Myocyte (in vitro differentiated cells): Measurements from ENCODE around the gene PTPRG. TPM values are rescaled to one million over a fixed set of nuclear protein-coding genes. Genes with fewer than 3 reads are reported as not detected.
A peak's percentile ranks its signal among the peaks of the same experiment; 100 is the strongest.

Experiments used
- DNase-seq: peaks from one replicate; pipeline ENCODE4 v3.0.0-alpha.2; 2012; ENCODE audit warnings: low read depth
- total RNA-seq: library from RNA; depleted of rRNA; stranded (reverse); fragments of >200 nt; gene quantifications from 2 replicates; pipeline ENCODE4 v1.2.3, GENCODE V29; 2014

The PTPRG gene
- total RNA-seq, 1 donor from 2014 or later: 28.4 TPM

DNA sequence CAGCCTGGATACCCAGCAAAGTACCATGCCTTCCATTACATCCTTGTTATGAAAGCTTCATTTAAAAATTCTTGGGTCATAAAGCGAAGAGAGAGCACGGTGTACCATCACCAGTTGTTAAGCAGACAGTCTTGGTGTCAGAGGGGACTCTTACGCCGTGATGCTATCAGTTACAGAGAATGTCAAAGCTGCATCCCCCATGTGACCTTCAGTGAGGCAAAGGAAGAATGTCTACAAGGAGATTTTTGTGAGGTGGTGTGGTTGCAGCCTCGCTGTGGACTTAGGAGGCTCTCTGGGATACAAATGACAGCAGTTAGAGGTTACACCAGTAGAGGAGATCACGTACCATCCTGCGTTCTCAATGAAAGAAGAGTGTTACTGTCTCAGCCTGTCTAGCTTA lies 533.7 kb downstream of the PTPRG start:
- DNase-seq: no peak

GRCh38 chr3:62095756-62096155 lies 534.4 kb downstream of the PTPRG start:
- DNase-seq: no peak

- DNase-seq: no peak
Observed at GRCh38 chr3:62096521-62096920, 535.1 kb downstream of the PTPRG start.

DNA sequence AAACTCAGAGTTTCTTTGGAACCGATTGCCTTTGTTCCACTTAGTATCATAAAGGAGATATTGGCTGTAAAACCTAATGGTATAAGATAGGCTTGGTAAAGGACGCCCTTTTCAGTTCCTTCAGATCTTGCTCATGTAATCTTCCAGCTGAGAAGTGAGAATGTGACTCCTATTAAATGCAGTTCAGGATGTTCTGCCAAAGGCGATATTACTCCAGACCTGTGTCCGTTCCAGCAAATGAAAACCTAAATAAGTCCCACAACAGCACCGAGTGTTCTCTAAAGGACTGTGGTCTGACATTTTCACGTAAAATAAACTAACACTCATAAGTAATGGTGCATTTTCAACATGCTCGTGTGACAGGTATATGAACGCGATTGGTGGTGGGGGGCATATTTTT lies 535.8 kb downstream of the PTPRG start:
- no peak for DNase-seq

- no peak for DNase-seq
Observed at GRCh38 chr3:62098646-62099365, 537.4 kb downstream of the PTPRG start.

DNA sequence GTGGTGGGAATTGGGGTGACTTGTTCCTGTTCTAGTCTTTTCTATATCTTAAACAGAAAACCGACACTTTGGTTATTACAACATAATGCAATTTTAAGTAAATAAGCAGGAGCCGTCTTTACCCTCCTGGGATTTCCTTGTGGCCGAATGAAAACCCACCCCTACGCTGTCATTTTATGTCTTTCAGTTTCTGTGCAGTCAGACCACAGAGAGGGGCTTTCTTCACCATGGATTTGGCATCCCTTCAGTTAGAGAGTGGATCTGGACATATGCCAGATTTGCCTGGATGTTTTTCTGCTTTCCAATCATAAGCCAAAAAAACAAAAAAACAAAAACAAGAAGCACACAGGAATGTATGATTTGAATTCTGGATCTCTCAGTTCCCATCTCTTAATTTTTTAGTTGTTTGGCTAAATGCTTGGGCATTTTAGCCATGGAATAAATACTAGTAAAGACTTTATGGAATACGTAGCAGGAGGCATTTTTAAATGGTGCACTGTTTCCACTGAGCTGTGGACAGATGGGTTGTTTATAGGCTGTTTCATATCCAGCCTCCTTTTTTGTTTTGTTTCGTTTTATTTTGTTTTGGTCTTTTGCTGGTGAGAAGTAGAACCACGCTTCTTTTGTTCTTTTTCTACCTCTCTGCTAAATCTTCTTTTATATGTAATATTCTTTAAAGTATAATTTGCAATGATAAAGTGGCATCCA lies 539.1 kb downstream of the PTPRG start:
- peak; percentile 15 for DNase-seq

- no peak for DNase-seq
Observed at GRCh38 chr3:62101488-62101887, 540.1 kb downstream of the PTPRG start.

GRCh38 chr3:62103531-62103930 lies 542.2 kb downstream of the PTPRG start:
- DNase-seq: peak; percentile 71

DNA sequence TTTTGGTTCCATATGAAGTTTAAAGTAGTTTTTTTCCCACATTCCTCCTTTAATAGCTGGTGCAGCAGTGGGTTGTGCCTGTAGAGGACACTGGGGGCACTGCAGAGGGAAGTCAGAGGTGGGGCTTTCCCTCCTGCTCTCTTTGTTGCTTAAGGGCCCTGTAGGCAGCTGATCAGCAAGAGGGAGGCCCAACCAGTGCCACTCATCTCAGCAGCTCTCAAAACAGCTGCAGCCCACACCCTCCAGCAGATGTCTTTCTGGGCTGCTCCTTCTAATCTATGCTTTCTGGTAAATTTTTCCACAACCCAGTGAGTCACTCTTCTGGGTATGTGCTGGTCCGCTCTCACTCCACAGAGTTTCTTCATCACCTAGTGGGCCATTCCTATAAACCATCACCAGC lies 548.2 kb downstream of the PTPRG start:
- DNase-seq: peak; percentile 93

DNA sequence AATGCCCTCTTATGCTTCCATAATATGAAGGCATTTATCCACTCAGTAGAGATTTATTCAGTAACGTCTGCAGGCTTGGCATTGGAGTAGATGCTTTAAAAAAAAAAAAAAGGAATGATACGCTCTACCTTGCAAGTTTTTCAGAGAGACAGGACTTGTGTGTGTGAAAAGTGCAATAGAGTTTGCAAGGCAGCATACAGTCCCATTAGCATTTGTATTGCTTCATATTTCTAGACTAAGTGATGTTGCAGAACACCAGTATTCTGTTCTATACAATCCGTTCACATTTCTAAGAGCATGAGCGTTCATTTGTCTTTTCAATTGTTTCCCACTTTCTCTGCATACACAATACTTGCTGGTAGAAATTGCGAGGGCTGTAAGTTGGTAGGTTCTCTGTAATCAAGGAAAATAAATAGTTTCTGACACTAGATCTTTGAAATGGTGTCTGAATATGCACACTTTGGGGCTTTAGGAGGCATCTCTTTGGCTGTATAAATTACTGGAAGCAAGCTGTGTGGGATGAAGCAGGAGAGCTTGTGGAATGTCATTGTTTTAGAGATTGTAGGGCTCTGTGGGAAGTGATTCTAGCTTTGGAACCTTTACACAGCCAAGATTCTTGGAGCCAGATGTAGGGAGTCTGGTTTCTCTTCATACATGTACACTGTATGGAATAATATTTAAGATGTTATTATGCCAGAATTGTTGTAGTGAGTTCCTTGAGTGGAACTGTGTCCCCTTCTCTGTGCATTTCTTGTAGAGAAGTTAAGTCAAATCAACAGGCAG lies 549.3 kb downstream of the PTPRG start:
- DNase-seq: no peak

DNA sequence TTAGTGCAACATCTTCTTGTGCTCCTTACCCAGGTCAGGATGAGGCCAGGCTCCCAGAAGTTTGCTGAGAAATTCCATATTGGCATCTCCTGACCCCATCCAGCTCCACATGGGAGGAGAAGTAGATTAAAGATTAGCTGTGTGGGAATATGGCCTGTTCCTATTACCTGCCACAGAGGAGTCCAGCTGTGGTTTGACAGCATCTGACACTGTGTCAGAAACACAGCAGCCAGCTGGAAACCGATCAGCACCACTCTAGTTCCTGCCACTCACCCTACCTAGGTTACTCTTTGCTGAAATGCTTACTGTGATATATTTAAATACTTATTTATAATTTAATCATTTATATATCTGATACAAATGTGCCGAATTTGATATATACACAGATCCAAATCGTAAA lies 551.7 kb downstream of the PTPRG start:
- DNase-seq: no peak

- DNase-seq: no peak
Observed at GRCh38 chr3:62114763-62115162, 553.4 kb downstream of the PTPRG start.

- DNase-seq: no peak
Observed at GRCh38 chr3:62117903-62118548, 556.7 kb downstream of the PTPRG start.

DNA sequence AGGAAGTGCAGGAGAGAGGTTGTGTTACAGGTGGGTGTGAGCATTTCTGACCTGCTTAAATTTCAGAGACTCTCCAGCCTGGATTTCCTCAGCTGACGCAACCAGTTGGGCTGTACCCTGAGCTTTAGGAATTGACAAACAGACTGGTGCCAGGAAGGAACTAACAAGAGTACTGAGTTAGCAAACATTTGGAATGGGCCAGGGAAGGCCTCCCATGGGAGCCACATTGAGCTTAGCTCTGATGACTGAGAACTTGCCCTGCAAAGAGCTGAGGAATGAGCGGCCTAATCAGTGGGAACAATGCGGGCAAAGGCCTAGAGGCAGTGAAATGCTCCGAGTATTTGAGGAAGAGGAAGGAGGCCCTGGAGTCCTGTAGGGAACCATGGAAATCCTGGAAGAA lies 557.8 kb downstream of the PTPRG start:
- no peak for DNase-seq

GRCh38 chr3:62122819-62123218 lies 561.4 kb downstream of the PTPRG start:
- DNase-seq: no peak

GRCh38 chr3:62125380-62125779 lies 564.0 kb downstream of the PTPRG start:
- no peak for DNase-seq

- no peak for DNase-seq
Observed at GRCh38 chr3:62127116-62127515, 565.7 kb downstream of the PTPRG start.

DNA sequence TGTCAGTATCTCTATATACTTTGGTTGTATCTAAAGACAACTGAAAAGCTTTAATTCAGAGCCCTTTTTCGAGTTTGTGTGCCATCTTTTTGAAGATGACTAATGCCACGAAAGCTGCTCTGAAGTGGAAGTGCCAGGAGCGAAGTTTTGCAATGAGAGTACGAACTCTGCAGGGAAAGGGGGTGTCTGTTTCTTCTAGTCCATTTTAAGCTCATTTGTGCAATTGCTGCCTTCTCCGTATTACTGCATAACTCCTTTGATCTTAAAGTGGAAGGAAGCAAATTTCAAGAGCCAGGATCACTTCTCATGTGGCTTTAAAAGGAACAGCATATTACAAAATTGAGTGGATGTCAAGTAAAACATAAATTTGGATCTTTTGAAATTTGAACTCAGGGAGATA lies 566.7 kb downstream of the PTPRG start:
- peak; percentile 29 for DNase-seq

- no peak for DNase-seq
Observed at GRCh38 chr3:62128681-62129080, 567.3 kb downstream of the PTPRG start.

GRCh38 chr3:62131050-62131449 lies 569.7 kb downstream of the PTPRG start:
- no peak for DNase-seq

DNA sequence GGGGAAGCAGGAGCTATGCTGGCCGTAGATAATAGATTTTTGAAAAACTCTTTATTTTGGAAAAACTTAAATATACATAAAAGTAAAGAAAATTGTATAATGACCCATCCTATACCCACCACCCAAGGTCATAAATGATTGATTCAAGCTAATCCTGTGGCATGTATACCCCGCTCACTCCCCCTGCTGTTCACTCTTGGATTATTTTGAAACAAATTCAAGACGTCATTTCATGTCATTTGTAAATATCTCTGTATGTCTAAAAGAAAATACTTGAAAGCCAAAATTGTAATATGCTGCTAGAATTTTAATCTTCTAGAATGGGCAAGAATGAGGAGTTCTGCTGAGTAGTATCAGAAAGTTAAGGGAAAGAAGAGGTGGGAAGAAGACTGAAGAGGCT lies 570.2 kb downstream of the PTPRG start:
- DNase-seq: peak; percentile 11
